KMS-11 (cell line): Measurements from ENCODE around the gene SKI.

ENCODE experiments used
- H2AFZ ChIP-seq: fragments of 200-600 bp; sonication (generic); 2 replicates; pipeline ENCODE4 v1.6.1; 2016; ENCODE audit warnings: antibody characterized with exemption, mixed run types, low read depth
- H3K27ac ChIP-seq: fragments of 200-600 bp; sonication (generic); 2 replicates; pipeline ENCODE4 v1.6.1; 2016; ENCODE audit warnings: mild to moderate bottlenecking, mixed run types
- H3K27me3 ChIP-seq: fragments of 200-600 bp; sonication (generic); 2 replicates; pipeline ENCODE4 v1.6.1; 2017; ENCODE audit warnings: mild to moderate bottlenecking, low read depth, mixed run types, moderate library complexity; ENCODE audit not compliant: insufficient read depth
- H3K36me3 ChIP-seq: fragments of 200-600 bp; sonication (generic); 2 replicates; pipeline ENCODE4 v1.6.1; 2017; ENCODE audit warnings: mild to moderate bottlenecking, mixed run types; ENCODE audit not compliant: insufficient read depth
- H3K4me1 ChIP-seq: fragments of 200-600 bp; sonication (generic); 2 replicates; pipeline ENCODE4 v1.6.1; 2016; ENCODE audit warnings: mild to moderate bottlenecking, low read depth, mixed run types; ENCODE audit not compliant: poor library complexity, severe bottlenecking
- H3K4me2 ChIP-seq: fragments of 200-600 bp; sonication (generic); 2 replicates; pipeline ENCODE4 v1.7.0; 2016; ENCODE audit warnings: mild to moderate bottlenecking, mixed run types
- H3K4me3 ChIP-seq: fragments of 200-600 bp; sonication (generic); IDR thresholded peaks from 2 replicates; pipeline ENCODE4 v1.6.1; 2017; ENCODE audit warnings: low read depth, low read length, mixed read lengths; ENCODE audit not compliant: insufficient read depth
- H3K79me2 ChIP-seq: fragments of 200-600 bp; sonication (generic); 2 replicates; pipeline ENCODE4 v1.6.1; 2016; ENCODE audit warnings: low read depth, mixed run types; ENCODE audit not compliant: insufficient read depth
- H3K9ac ChIP-seq: fragments of 200-600 bp; sonication (generic); 2 replicates; pipeline ENCODE4 v1.6.1; 2016; ENCODE audit warnings: mild to moderate bottlenecking, mixed run types
- H4K20me1 ChIP-seq: fragments of 200-600 bp; sonication (generic); 2 replicates; pipeline ENCODE4 v1.6.1; 2016; ENCODE audit warnings: mild to moderate bottlenecking, mixed run types; ENCODE audit not compliant: insufficient read depth
- TF ChIP-seq, protein P1 (sequence below): fragments of 200-600 bp; sonication (generic); conservative IDR thresholded peaks from 2 replicates; pipeline ENCODE4 v1.6.1; 2017; ENCODE audit warnings: low read depth, mild to moderate bottlenecking, antibody characterized with exemption, low read length, moderate library complexity, mixed read lengths

The SKI gene

DNA sequence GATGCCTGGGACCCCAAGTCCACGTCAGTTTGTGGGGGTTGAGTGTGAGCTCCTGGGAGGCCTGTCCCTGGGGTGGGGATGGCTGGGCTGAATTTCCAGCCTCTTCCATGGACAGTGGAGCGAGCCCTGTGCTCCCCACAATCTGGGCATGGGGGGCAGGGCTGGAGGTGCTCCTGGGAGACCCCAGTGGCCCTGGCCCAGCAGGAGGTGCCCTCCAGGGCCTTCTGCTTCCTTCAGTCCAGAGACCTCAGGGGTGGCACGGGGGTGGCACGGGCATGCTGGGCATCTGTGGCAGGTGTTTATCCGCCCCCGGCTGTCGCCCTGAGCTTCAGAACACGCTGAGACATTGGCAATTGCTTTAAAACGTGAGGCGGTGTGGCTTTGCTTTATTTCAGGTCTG is 122.4 kb downstream of the SKI start:
- Histone ChIP-seq H3K27me3 (peaks cover 80% of the 10 kb centered on the region), H3K27ac (no peak overlapping the region), H3K4me2 (no peak overlapping the region), H2AFZ (no peak overlapping the region), H3K4me1 (no peaks in the 10 kb centered on the region), H4K20me1 (no peaks in the 10 kb centered on the region), H3K9ac (no peak overlapping the region), H3K4me3 (no peak overlapping the region), H3K36me3 (no peaks in the 10 kb centered on the region), H3K79me2 (no peaks in the 10 kb centered on the region)
- TF ChIP-seq, protein P1, sequence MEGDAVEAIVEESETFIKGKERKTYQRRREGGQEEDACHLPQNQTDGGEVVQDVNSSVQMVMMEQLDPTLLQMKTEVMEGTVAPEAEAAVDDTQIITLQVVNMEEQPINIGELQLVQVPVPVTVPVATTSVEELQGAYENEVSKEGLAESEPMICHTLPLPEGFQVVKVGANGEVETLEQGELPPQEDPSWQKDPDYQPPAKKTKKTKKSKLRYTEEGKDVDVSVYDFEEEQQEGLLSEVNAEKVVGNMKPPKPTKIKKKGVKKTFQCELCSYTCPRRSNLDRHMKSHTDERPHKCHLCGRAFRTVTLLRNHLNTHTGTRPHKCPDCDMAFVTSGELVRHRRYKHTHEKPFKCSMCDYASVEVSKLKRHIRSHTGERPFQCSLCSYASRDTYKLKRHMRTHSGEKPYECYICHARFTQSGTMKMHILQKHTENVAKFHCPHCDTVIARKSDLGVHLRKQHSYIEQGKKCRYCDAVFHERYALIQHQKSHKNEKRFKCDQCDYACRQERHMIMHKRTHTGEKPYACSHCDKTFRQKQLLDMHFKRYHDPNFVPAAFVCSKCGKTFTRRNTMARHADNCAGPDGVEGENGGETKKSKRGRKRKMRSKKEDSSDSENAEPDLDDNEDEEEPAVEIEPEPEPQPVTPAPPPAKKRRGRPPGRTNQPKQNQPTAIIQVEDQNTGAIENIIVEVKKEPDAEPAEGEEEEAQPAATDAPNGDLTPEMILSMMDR, result no peak

DNA sequence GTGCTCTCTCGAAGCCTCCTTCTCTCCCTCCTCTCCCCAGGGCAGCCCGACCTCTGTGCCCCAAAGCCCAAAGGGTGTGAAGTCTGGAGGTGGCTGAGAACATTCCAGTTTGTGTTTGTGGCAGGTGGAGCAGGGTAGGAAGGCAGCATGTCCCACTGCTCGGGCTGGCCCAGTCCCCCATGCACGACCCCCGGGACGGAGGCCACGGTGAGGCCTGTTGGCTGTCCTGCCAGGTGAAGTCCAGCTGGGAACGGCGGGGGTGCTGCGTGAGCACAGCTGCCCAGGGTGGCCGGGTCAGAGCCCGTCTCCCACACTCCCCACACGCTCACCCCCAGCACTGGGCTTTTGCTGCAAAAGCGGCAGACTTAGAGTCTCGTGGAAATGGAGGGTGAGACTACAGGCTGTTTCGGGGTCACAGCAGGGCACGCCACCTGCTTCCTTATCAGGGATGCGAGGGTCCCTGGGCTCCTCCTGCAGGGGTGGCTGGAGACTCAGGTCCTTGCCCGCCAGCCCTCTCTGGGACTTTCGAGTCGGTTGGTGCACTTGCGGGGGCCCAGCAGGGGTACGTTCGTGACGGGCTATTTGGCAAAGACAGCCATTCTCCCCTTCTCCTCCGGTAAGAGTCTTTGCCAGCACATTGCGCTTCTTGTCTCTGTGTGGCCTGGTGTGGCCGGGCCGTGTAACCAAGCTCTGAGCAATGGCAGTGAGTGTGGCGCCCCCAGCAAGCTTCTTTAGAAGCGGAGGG is 123.0 kb downstream of the SKI start:
- TF ChIP-seq, protein P1, result no peak
- H2AFZ ChIP-seq, result no peak overlapping the region
- no peaks in the 10 kb centered on the region for H4K20me1 ChIP-seq
- H3K79me2 ChIP-seq, result no peaks in the 10 kb centered on the region
- no peaks in the 10 kb centered on the region for H3K36me3 ChIP-seq
- no peaks in the 10 kb centered on the region for H3K4me1 ChIP-seq
- no peak overlapping the region for H3K4me2 ChIP-seq
- peaks cover 80% of the 10 kb centered on the region for H3K27me3 ChIP-seq
- no peak overlapping the region for H3K4me3 ChIP-seq
- H3K9ac ChIP-seq, result no peak overlapping the region
- H3K27ac ChIP-seq, result no peak overlapping the region

DNA sequence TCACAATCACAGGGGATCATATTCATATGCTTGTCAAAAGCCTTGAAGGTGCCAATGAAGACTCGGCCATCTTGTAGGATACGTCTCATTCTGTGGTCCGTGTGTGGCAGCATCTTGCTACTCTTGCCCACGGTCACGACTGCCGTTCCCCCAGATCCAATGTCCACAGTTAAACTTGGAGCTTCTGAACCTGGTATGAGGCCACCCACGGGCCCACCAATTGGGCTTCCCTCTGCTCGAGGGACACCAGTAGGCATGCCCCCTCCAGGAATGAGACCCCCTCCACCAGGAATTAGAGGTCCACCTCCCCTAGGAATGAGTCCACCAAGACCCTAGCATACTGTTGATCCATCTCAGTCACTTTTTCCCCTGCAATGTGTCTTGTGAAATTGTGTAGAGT is 123.6 kb downstream of the SKI start:
- Histone ChIP-seq H3K27ac (no peak overlapping the region), H3K4me2 (no peak overlapping the region), H2AFZ (no peak overlapping the region), H3K9ac (no peak overlapping the region), H3K79me2 (no peaks in the 10 kb centered on the region), H3K36me3 (no peaks in the 10 kb centered on the region), H3K4me1 (no peaks in the 10 kb centered on the region), H3K4me3 (no peak overlapping the region), H3K27me3 (peaks cover 80% of the 10 kb centered on the region), H4K20me1 (no peaks in the 10 kb centered on the region)
- TF ChIP-seq, protein P1, result no peak

DNA sequence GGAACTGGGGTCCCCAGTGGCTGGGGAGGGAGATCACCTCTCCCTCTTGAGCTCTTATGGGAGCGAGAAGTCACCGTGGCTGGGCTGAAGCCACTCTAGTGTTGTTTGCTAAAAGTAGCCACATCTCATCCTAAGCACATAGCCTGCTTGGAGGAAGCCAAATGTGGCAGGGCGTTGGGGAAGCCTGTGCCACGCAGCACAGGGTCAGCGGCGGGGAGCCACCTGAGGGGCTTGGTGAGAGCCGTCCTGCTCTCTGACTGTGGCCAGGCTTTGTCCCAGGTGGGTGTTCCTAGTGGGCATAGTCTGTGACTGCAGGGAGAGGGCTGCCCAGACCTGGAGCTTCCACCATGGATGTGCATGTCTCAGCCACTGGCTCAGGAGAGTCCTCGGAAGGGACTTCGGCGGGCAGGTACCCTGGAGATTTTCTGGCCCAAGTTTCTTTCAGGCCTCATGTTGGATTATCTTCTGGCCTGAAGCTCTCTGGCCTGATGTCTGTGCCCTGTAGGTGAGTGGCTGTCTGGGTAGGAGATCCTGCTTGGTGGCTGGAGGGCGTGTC is 124.3 kb downstream of the SKI start:
- Histone ChIP-seq H4K20me1 (no peaks in the 10 kb centered on the region), H3K9ac (no peak overlapping the region), H3K79me2 (no peaks in the 10 kb centered on the region), H3K4me3 (no peak overlapping the region), H3K27ac (no peak overlapping the region), H3K36me3 (no peaks in the 10 kb centered on the region), H3K27me3 (peaks cover 86% of the 10 kb centered on the region), H3K4me1 (no peaks in the 10 kb centered on the region), H3K4me2 (no peak overlapping the region), H2AFZ (no peak overlapping the region)
- TF ChIP-seq, protein P1, result no peak
